ENCODE measurements around the gene PABPC1L. TPM values are rescaled to one million over a fixed set of nuclear protein-coding genes. Genes with fewer than 3 reads are reported as not detected.
A peak's percentile ranks its signal among the peaks of the same experiment; 100 is the strongest.

The PABPC1L gene
- total RNA-seq, 2 experiments from 2014 or later, result 88.4 to 93.8 TPM

DNA sequence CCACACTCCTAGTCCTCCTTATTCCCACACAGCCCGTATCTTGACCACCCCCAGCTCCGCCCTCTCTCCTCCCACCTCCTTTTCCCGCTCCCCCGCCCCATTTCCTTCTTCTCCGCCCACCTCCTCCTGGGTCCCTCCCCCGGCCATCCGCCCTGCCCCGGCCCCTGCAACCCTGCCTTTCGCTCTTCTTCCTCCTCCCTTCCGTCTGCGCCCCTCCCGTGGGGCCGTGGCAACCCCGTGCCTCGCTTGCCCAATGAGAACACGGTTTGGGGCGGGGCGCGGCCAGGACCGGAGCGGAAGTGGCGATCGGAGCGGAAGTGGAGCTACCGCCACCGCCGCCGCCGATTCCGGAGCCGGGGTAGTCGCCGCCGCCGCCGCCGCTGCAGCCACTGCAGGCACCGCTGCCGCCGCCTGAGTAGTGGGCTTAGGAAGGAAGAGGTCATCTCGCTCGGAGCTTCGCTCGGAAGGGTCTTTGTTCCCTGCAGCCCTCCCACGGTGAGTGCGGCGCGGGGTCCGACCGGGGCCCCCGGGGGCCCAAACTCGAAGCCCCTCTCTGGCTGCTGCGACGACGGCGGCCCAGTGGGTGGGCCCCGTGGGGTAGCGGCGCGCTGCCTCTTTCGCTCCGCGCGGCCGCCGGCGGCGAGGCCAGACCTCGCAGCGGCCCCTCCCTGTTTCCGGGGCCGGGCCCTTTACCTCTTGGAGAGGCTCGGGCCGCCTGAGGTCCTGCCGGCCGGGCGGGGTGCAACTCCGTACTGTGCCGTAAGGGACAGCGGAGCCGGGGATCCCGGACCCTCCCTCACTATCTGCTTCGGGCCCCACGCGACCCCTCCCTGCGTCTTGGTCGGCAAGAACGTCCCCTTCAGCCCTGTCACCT, 24.2 kb upstream of the PABPC1L start, which contains the start of gene YWHAB:
TSS of gene YWHAB (plus strand) at position 314 of the 874 bp plus-strand sequence. CDS start 15,829 bp downstream, outside the sequence.
- Mint-ChIP-seq H3K9me3 (no peaks in the 10 kb centered on the region), H3K27me3 (no peaks in the 10 kb centered on the region), H3K27ac (peak within 1 kb of the TSS; percentile 92), H3K4me1 (ENCODE audit: low read depth) (peaks cover 44% of the 10 kb centered on the region), H3K36me3 (ENCODE audit: low read depth) (peaks cover 36% of the 10 kb centered on the region), H3K4me3 (peak within 1 kb of the TSS; percentile 90)
- TF ChIP-seq CTCF (IDR thresholded peaks at IDR 0.05), result no peak
- CTCF ChIA-PET, result interaction anchor here (1.0 to 2.1 kb wide), 2 partner anchors 10 to 11 kb away, joined by 3 to 6 read pairs; no protein-coding TSS in a partner anchor
- DNase-seq, result peak; percentile 99
- POLR2A ChIA-PET, result interaction anchor here (0.6 to 1.7 kb wide), 7 partner anchors 10 to 236 kb away, joined by 3 to 6 read pairs (median 4); partner anchors contain the start of gene TOMM34
- ATAC-seq, result peak; percentile 98
- intact Hi-C loops (cut with micrococcal nuclease), result loop anchor here (5.0 kb wide), 1 partner anchor 77 kb away; the partner anchor contains the start of gene TOMM34

DNA sequence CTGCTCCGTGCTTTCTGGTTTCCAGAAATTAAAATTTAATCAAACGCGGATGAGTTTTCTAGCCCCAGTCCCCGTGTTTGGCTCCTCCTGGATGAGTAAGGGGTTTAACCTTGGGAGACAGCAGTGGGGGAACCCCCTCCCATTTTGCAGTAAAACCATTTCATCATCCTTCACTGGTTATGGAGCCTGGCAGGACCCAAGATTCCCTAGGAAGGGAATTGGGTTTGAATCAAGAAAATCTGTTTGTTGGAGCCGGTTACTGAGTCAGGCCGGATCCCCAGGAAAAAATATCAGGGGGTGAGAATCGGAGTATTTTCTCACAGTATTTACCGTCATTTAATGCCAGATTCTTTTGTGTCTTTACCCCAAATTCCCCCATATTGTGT, 23.6 kb upstream of the PABPC1L start:
- Mint-ChIP-seq H3K4me1 (ENCODE audit: low read depth) (peaks cover 49% of the 10 kb centered on the region), H3K27ac (peak overlapping the region; percentile 91), H3K36me3 (ENCODE audit: low read depth) (peaks cover 37% of the 10 kb centered on the region), H3K27me3 (no peaks in the 10 kb centered on the region), H3K4me3 (peak overlapping the region; percentile 90), H3K9me3 (no peaks in the 10 kb centered on the region)
- no peak for TF ChIP-seq CTCF (IDR thresholded peaks at IDR 0.05)
- DNase-seq (no peak), ATAC-seq (no peak)
- intact Hi-C loops (cut with micrococcal nuclease), result loop anchor here (5.0 kb wide), 1 partner anchor 76 kb away; the partner anchor contains the start of gene TOMM34
- ChIA-PET POLR2A (interaction anchor here (0.7 to 1.4 kb wide), 2 partner anchors 23 to 65 kb away, joined by 3 to 5 read pairs; no protein-coding TSS in a partner anchor), CTCF (no interaction called here)

GRCh38 chr20:44886828-44887227, 23.0 kb upstream of the PABPC1L start:
- intact Hi-C loops (cut with micrococcal nuclease), result loop anchor here (5.0 kb wide), 1 partner anchor 75 kb away; the partner anchor contains the start of gene TOMM34
- ATAC-seq (no peak), DNase-seq (no peak)
- Mint-ChIP-seq H3K4me1 (ENCODE audit: low read depth) (peaks cover 54% of the 10 kb centered on the region), H3K4me3 (peak overlapping the region; percentile 90), H3K9me3 (no peaks in the 10 kb centered on the region), H3K27me3 (no peaks in the 10 kb centered on the region), H3K36me3 (ENCODE audit: low read depth) (peaks cover 43% of the 10 kb centered on the region), H3K27ac (peak overlapping the region; percentile 91)
- no peak for TF ChIP-seq CTCF (IDR thresholded peaks at IDR 0.05)
- POLR2A ChIA-PET, result no interaction called here
- CTCF ChIA-PET, result no interaction called here

GRCh38 chr20:44887466-44887865, 22.4 kb upstream of the PABPC1L start:
- DNase-seq, result no peak
- H3K36me3 Mint-ChIP-seq (ENCODE audit: low read depth), result peaks cover 48% of the 10 kb centered on the region
- no peak for ATAC-seq
- intact Hi-C loops (cut with micrococcal nuclease), result loop anchor here (5.0 kb wide), 1 partner anchor 75 kb away; the partner anchor contains the start of gene TOMM34
- no peaks in the 10 kb centered on the region for H3K9me3 Mint-ChIP-seq
- peaks cover 59% of the 10 kb centered on the region for H3K4me1 Mint-ChIP-seq (ENCODE audit: low read depth)
- TF ChIP-seq CTCF (IDR thresholded peaks at IDR 0.05), result no peak
- H3K4me3 Mint-ChIP-seq, result peak overlapping the region; percentile 90
- H3K27me3 Mint-ChIP-seq, result no peaks in the 10 kb centered on the region
- CTCF ChIA-PET, result interaction anchor here (0.9 to 3.2 kb wide), 5 partner anchors 8 to 24 kb away, joined by 4 to 14 read pairs (median 5); partner anchors contain the start of gene PABPC1L
- H3K27ac Mint-ChIP-seq, result peak overlapping the region; percentile 91
- POLR2A ChIA-PET, result interaction anchor here (0.9 to 1.9 kb wide), 5 partner anchors 9 to 79 kb away, joined by 5 to 8 read pairs (median 5); partner anchors contain the start of genes PABPC1L, STK4 and TOMM34

Data from activated CD8-positive, alpha-beta T cell treated with anti-CD3 and anti-CD28 coated beads for 36 hours (primary cell).